Activated CD4-positive, alpha-beta T cell treated with anti-CD3 and anti-CD28 coated beads, Interleukin-2, amount 10 ng/mL, durations not matched to agents 7 days and 5 days (primary cell): ENCODE data around the gene UGT3A1. TPM values are rescaled to one million over a fixed set of nuclear protein-coding genes. Genes with fewer than 3 reads are reported as not detected.

Source experiments
- CTCF ChIA-PET: fragments of 350-600 bp; sonication (Branson Sonifier 250); formaldehyde crosslinking; loops from one replicate; lab custom pipeline; 2021; ENCODE audit warnings: antibody characterized with exemption; lab: Charles Lee
- POLR2A ChIA-PET: fragments of 350-600 bp; sonication (Branson Sonifier 250); formaldehyde crosslinking; loops from one replicate; lab custom pipeline; 2021; ENCODE audit warnings: antibody characterized with exemption; lab: Charles Lee
- DNase-seq: peaks from one replicate; pipeline ENCODE4 v3.0.0-alpha.2; 2020
- H3K27ac Mint-ChIP-seq: one replicate; pipeline ENCODE4 v1.8.0; 2021; ENCODE audit warnings: mild to moderate bottlenecking, moderate library complexity, mixed read lengths
- H3K27me3 Mint-ChIP-seq: one replicate; pipeline ENCODE4 v1.8.0; 2021; ENCODE audit warnings: mixed read lengths
- H3K36me3 Mint-ChIP-seq: one replicate; pipeline ENCODE4 v1.8.0; 2021; ENCODE audit warnings: low read depth, mixed read lengths
- H3K4me1 Mint-ChIP-seq: one replicate; pipeline ENCODE4 v1.8.0; 2021; ENCODE audit warnings: mixed read lengths
- H3K4me3 Mint-ChIP-seq: one replicate; pipeline ENCODE4 v1.8.0; 2021; ENCODE audit warnings: mild to moderate bottlenecking, moderate library complexity, mixed read lengths
- H3K9me3 Mint-ChIP-seq: one replicate; pipeline ENCODE4 v1.8.0; 2021; ENCODE audit warnings: mixed read lengths
- total RNA-seq, 2 experiments: library from RNA; stranded (reverse); gene quantifications; one replicate each; pipeline ENCODE4 v1.2.3, GENCODE V29; 2021

Gene UGT3A1
- total RNA-seq, 2 experiments from 2014 or later: not detected

GRCh38 chr5:35974570-35974969 lies 16.6 kb downstream of the UGT3A1 start:
- ChIA-PET CTCF (no interaction called here), POLR2A (no interaction called here)
- DNase-seq: no peak
- Mint-ChIP-seq H3K27me3 (peaks cover 6% of the 10 kb centered on the region), H3K9me3 (peaks cover 6% of the 10 kb centered on the region), H3K4me1 (no peaks in the 10 kb centered on the region), H3K36me3 (no peaks in the 10 kb centered on the region), H3K27ac (no peak overlapping the region), H3K4me3 (no peak overlapping the region)

GRCh38 chr5:35971878-35972210 lies 19.3 kb downstream of the UGT3A1 start:
- H3K4me1 Mint-ChIP-seq: no peaks in the 10 kb centered on the region
- CTCF ChIA-PET: no interaction called here
- POLR2A ChIA-PET: no interaction called here

GRCh38 chr5:35971186-35971877 lies 19.9 kb downstream of the UGT3A1 start:
- Mint-ChIP-seq H3K36me3 (no peaks in the 10 kb centered on the region), H3K4me3 (no peak overlapping the region), H3K9me3 (no peaks in the 10 kb centered on the region), H3K27me3 (peaks cover 24% of the 10 kb centered on the region), H3K4me1 (no peaks in the 10 kb centered on the region), H3K27ac (no peak overlapping the region)
- ChIA-PET POLR2A (no interaction called here), CTCF (no interaction called here)
- DNase-seq: no peak

More at GRCh38 chr5:35971878-35972210, 19.3 kb downstream of the UGT3A1 start:
- H3K36me3 Mint-ChIP-seq: no peaks in the 10 kb centered on the region
- no peaks in the 10 kb centered on the region for H3K9me3 Mint-ChIP-seq
- no peak for DNase-seq
- no peak overlapping the region for H3K27ac Mint-ChIP-seq
- H3K4me3 Mint-ChIP-seq: no peak overlapping the region
- peaks cover 22% of the 10 kb centered on the region for H3K27me3 Mint-ChIP-seq

DNA sequence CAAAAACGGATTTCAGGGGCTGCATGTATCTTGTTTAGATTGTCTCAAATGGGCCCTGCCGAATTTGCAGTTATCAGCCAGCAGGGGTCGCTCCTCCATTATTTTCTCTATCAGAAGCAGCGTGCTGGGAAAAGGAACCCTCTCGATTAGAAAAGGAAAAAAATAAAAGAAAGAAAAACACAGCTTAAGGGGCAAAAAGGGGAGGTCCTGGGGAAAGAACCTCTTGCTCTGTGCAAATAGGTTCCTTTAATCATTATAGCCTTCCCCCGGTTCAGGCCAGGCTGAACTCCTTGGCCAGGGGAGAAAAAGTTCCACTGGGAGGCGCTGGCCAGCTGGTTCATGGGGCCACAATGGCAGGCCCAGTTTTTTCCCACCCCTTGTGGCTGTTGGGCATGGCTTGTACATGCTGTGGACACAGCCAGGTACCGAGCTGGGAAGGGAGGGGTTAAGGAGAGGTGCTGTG lies 27.8 kb downstream of the UGT3A1 start:
- Mint-ChIP-seq H3K4me1 (no peaks in the 10 kb centered on the region), H3K36me3 (no peaks in the 10 kb centered on the region), H3K9me3 (no peaks in the 10 kb centered on the region), H3K27me3 (peaks cover 17% of the 10 kb centered on the region), H3K27ac (no peak overlapping the region), H3K4me3 (no peak overlapping the region)
- ChIA-PET POLR2A (no interaction called here), CTCF (interaction anchor here (0.6 kb wide), 1 partner anchor 730 kb away, joined by 3 read pairs; no protein-coding TSS in a partner anchor)
- DNase-seq: no peak

GRCh38 chr5:35960328-35960727 lies 30.9 kb downstream of the UGT3A1 start:
- no peaks in the 10 kb centered on the region for H3K4me1 Mint-ChIP-seq
- POLR2A ChIA-PET: no interaction called here
- no peak for DNase-seq
- H3K9me3 Mint-ChIP-seq: no peaks in the 10 kb centered on the region
- H3K36me3 Mint-ChIP-seq: no peaks in the 10 kb centered on the region
- CTCF ChIA-PET: no interaction called here
- peaks cover 9% of the 10 kb centered on the region for H3K27me3 Mint-ChIP-seq
- H3K27ac Mint-ChIP-seq: no peak overlapping the region
- H3K4me3 Mint-ChIP-seq: no peak overlapping the region

DNA sequence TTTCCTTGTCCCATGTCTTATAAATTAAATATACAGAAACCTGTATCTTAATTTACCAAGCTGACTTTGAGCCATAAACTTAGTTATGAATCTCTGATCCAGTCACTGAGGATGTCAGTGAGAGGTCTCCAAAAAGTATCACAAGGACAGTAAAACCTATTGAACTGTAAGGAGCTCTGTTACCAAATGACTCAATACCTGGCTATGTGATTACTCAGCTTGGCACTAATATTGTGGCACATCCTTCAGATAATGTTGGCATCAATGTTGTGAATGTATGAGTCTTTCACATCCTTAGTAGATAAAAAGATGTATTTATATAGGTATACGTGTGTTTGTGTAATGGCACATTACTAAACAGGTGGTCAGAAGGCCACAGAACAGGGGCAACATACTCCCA lies 34.8 kb downstream of the UGT3A1 start:
- Mint-ChIP-seq H3K27ac (no peak overlapping the region), H3K36me3 (no peaks in the 10 kb centered on the region), H3K27me3 (peaks cover 34% of the 10 kb centered on the region), H3K4me1 (no peaks in the 10 kb centered on the region), H3K9me3 (no peaks in the 10 kb centered on the region), H3K4me3 (no peak overlapping the region)
- DNase-seq: no peak
- ChIA-PET POLR2A (no interaction called here), CTCF (no interaction called here)

GRCh38 chr5:35954175-35954574 lies 37.0 kb downstream of the UGT3A1 start:
- no peaks in the 10 kb centered on the region for H3K9me3 Mint-ChIP-seq
- DNase-seq: peak; percentile 9
- ChIA-PET POLR2A (no interaction called here), CTCF (interaction anchor here (0.6 to 0.9 kb wide), 2 partner anchors 16 to 1338 kb away, joined by 3 to 5 read pairs; partner anchors contain the start of gene CAPSL)
- no peak overlapping the region for H3K27ac Mint-ChIP-seq
- H3K4me1 Mint-ChIP-seq: no peaks in the 10 kb centered on the region
- peaks cover 35% of the 10 kb centered on the region for H3K27me3 Mint-ChIP-seq
- no peak overlapping the region for H3K4me3 Mint-ChIP-seq
- H3K36me3 Mint-ChIP-seq: no peaks in the 10 kb centered on the region

- H3K9me3 Mint-ChIP-seq: no peaks in the 10 kb centered on the region
Observed at GRCh38 chr5:35947085-35947484, 44.1 kb downstream of the UGT3A1 start.

DNA sequence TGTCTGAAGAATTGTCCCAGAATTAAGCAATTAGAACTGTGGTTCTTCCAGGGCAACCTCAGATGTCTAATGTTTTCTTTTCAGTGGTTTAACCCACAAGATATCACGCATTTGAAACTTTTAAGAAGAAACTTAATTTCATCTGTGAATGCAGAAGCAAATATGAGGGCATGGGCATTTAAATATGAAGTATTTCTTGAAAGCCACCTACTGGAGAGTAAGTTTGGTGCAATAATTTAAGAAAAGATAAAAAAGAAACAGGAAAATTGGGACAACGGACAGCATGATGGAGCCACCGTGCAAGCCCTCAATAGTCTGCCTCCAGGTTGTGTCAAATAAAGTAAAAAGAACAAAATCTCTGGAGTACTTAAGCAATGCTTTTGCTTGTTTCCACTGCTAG lies 51.6 kb downstream of the UGT3A1 start:
- Mint-ChIP-seq H3K27me3 (peaks cover 13% of the 10 kb centered on the region), H3K27ac (no peak overlapping the region), H3K9me3 (no peaks in the 10 kb centered on the region), H3K4me3 (no peak overlapping the region), H3K4me1 (no peaks in the 10 kb centered on the region), H3K36me3 (no peaks in the 10 kb centered on the region)
- ChIA-PET CTCF (no interaction called here), POLR2A (no interaction called here)
- DNase-seq: no peak

More at GRCh38 chr5:35947085-35947484, 44.1 kb downstream of the UGT3A1 start:
- Mint-ChIP-seq H3K36me3 (no peaks in the 10 kb centered on the region), H3K4me3 (no peak overlapping the region), H3K27ac (no peak overlapping the region), H3K27me3 (peaks cover 16% of the 10 kb centered on the region), H3K4me1 (no peaks in the 10 kb centered on the region)
- ChIA-PET POLR2A (no interaction called here), CTCF (no interaction called here)
- no peak for DNase-seq

GRCh38 chr5:35938568-35939227 lies 52.5 kb downstream of the UGT3A1 start, which contains the start of gene CAPSL:
CAPSL (minus strand) TSS chr5:35938622; CDS start chr5:35921120, 17,502 bp downstream.
- no peak for DNase-seq
- Mint-ChIP-seq H3K27me3 (peaks cover 10% of the 10 kb centered on the region), H3K4me1 (no peaks in the 10 kb centered on the region), H3K36me3 (no peaks in the 10 kb centered on the region), H3K9me3 (no peaks in the 10 kb centered on the region), H3K27ac (no peak within 1 kb of the TSS), H3K4me3 (no peak within 1 kb of the TSS)
- ChIA-PET CTCF (interaction anchor here (1.1 to 1.6 kb wide), 4 partner anchors 13 to 299 kb away, joined by 3 to 4 read pairs (median 3); no protein-coding TSS in a partner anchor), POLR2A (no interaction called here)

DNA sequence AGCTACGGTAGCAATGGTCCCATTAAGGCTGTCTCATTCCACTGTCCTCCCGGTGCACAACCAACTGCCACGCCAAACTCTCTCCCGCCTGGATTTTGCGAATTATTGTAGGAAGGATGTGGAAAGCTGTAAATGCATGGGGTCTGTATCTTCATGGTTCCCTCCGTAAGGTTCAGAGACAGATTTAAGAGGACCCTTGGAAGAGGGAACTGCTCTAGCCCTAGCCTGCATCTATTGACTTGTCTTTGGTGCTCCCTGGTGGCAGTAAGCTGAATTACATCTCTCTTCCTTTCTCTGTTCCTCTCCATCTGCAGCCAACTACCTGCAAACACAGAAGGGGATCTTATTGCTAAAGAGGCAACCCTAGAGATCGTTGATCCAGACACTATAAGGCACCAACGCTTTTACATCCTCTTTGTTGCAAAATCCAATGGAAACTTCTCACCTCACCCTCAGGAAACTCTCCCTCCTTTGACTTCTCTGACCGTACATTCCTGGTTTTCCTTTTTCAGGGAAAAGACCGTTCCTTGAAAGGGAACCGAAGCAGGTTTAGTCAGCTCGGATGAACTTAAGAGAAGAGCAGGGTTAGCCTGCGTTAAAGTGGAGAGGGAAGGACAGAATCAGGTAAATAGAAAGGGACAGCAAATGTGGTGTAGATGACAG lies 64.7 kb downstream of the UGT3A1 start:
- H3K4me1 Mint-ChIP-seq: peaks cover 36% of the 10 kb centered on the region

GRCh38 chr5:35924950-35925722 lies 66.1 kb downstream of the UGT3A1 start:
- H3K36me3 Mint-ChIP-seq: peaks cover 3% of the 10 kb centered on the region
- DNase-seq: peak; percentile 89
- peaks cover 3% of the 10 kb centered on the region for H3K27me3 Mint-ChIP-seq
- peak overlapping the region; percentile 60 for H3K4me3 Mint-ChIP-seq
- H3K9me3 Mint-ChIP-seq: peaks cover 3% of the 10 kb centered on the region
- ChIA-PET POLR2A (interaction anchor here (1.0 to 2.1 kb wide), 2 partner anchors 70 to 274 kb away, joined by 3 to 6 read pairs; no protein-coding TSS in a partner anchor), CTCF (interaction anchor here (0.6 to 4.1 kb wide), 32 partner anchors 13 to 489 kb away, joined by 3 to 44 read pairs (median 4); partner anchors contain the start of genes CAPSL and SPEF2)
- peaks cover 39% of the 10 kb centered on the region for H3K4me1 Mint-ChIP-seq
- peak overlapping the region; percentile 74 for H3K27ac Mint-ChIP-seq

More for the DNA sequence above, 64.7 kb downstream of the UGT3A1 start:
- CTCF ChIA-PET: interaction anchor here (0.6 to 4.1 kb wide), 43 partner anchors 9 to 494 kb away, joined by 3 to 44 read pairs (median 3); partner anchors contain the start of genes CAPSL, IL7R and SPEF2
- POLR2A ChIA-PET: interaction anchor here (2.1 kb wide), 1 partner anchor 275 kb away, joined by 6 read pairs; no protein-coding TSS in a partner anchor
- Mint-ChIP-seq H3K4me3 (peak overlapping the region; percentile 52), H3K27ac (no peak overlapping the region), H3K27me3 (peaks cover 3% of the 10 kb centered on the region), H3K36me3 (no peaks in the 10 kb centered on the region), H3K9me3 (no peaks in the 10 kb centered on the region)
- DNase-seq: peak; percentile 80
